HK-2 (cell line): ENCODE data around the gene FOXJ1.

Experiments
- DNase-seq: peaks from one replicate; pipeline ENCODE4 v3.0.0-alpha.2; 2018; ENCODE audit not compliant: unreplicated experiment

Gene FOXJ1

GRCh38 chr17:76123749-76124581, 17.1 kb downstream of the FOXJ1 start:
- DNase-seq, result no peak

- no peak for DNase-seq
Observed at GRCh38 chr17:76123191-76123499, 17.9 kb downstream of the FOXJ1 start.

GRCh38 chr17:76122431-76123190, 18.4 kb downstream of the FOXJ1 start:
- no peak for DNase-seq

- no peak for DNase-seq
Observed at GRCh38 chr17:76121932-76122430, 19.1 kb downstream of the FOXJ1 start.

GRCh38 chr17:76120658-76121008, 20.4 kb downstream of the FOXJ1 start:
- DNase-seq, result no peak

GRCh38 chr17:76119409-76120371, 21.4 kb downstream of the FOXJ1 start:
- no peak for DNase-seq

GRCh38 chr17:76115138-76115754, 25.8 kb downstream of the FOXJ1 start:
- no peak for DNase-seq

GRCh38 chr17:76111956-76112355, 29.1 kb downstream of the FOXJ1 start:
- no peak for DNase-seq

GRCh38 chr17:76107509-76107908, 33.5 kb downstream of the FOXJ1 start:
- no peak for DNase-seq

- no peak for DNase-seq
Observed at GRCh38 chr17:76106703-76107102, 34.3 kb downstream of the FOXJ1 start.

GRCh38 chr17:76104896-76105231, 36.2 kb downstream of the FOXJ1 start:
- no peak for DNase-seq

- DNase-seq, result no peak
Observed at GRCh38 chr17:76104140-76104895, 36.7 kb downstream of the FOXJ1 start.

- DNase-seq, result peak; percentile 92
Observed at GRCh38 chr17:76103274-76104139, 37.5 kb downstream of the FOXJ1 start, which contains the start of gene EXOC7. TSS of gene EXOC7 (minus strand) at chr17:76103787. CDS start at chr17:76103692, 95 bp downstream.

- DNase-seq, result no peak
Observed at GRCh38 chr17:76102944-76103273, 38.1 kb downstream of the FOXJ1 start.

GRCh38 chr17:76097716-76098295, 43.2 kb downstream of the FOXJ1 start:
- DNase-seq, result no peak

GRCh38 chr17:76095943-76096342, 45.1 kb downstream of the FOXJ1 start:
- no peak for DNase-seq

GRCh38 chr17:76094046-76094445, 47.0 kb downstream of the FOXJ1 start:
- DNase-seq, result no peak

- no peak for DNase-seq
Observed at GRCh38 chr17:76092526-76093413, 48.3 kb downstream of the FOXJ1 start.
